Stimulated activated CD4-positive, alpha-beta T cell treated with anti-CD3 and anti-CD28 coated beads, Interleukin-1b, Interleukin-23, amount 100 ng/mL, for 4 hours (primary cell): ENCODE results near the gene PHACTR3.
"Not testable (repeated sequence)": the region's sequence is repeated elsewhere in the genome, so short reads cannot be mapped to it uniquely, and the experiment has no call there.

ENCODE experiments used
- DNase-seq, 2 donors: peaks; one replicate each; pipeline ENCODE4 v3.0.0-alpha.2; 2020; ENCODE audit warnings: low read depth in 2 of 2

The PHACTR3 gene

DNA sequence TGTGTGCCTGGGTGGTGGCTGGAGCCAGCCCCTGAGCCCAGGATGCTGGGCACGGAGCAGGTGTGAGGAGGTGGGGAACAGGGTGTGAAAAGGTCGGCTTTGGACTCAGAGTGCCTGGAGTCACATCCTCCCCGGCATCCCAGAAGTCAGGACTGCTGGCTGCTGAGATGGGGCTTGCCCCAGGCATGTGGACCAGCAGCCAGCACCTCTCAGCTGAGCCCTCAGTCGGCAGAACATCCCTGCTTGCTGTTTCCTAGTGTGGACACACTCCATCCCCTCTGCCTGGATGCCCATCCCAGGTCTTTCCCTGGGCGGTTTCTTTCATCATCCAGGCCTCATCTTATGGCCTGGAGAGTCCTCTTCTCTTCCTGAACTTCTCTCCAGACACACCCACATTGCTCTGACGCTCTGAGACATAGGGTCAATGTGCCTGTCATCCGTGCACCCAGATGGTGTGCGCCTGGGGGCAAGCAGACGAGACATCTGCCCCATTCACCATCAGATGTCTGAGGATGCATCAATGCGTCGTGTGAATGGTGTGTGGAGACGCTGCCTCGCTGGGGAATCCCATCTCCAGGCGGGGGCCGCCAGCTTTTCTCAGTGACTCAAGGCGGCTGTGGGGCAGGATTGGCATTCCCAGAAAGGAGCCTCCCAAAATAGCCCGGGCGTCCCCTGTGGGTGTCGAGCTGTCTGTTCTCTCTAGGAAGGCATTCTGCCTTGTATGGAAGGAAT is 224.9 kb downstream of the PHACTR3 start:
- DNase-seq, result no peak

DNA sequence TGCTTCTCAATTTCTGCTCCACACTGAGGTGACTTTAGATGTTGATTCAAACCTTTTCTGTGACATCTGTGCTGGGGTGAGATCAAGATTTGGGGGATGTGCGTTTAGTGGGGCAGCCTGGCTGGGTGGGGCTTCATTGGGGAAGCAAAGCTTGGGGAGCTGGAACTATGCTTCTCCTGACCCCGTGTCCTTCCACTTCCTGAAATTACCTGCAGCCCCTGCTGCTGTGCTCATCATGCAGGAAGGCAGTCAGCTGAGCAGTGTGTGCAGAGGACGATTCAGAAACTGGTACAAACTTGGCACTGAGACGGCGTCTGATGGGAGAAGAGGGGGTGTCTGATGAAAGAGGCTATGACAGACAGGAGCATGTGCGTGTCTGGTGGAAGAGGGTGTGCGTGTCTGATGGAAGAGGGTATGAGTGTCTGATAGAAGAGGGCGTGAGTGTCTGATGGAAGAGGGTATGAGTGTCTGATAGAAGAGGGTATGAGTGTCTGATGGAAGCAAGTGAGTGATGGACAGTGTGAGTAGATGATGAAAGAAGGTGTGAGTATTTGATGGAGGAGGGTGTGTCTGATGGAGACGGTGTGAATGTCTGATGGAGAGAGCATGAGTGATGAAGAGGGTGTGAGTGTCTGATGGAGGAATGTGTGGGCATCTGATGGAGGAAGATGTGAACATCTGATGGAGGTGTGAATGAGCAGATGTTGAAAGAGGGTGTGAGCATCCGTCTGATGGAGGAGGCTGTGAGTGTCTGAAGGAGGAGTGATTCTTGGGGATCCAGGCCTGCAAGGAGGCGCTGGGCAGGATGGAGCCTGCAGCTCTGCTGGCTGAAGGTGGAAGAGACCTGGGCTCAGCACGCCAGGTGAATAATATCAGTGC is 225.7 kb downstream of the PHACTR3 start:
- no peak for DNase-seq

DNA sequence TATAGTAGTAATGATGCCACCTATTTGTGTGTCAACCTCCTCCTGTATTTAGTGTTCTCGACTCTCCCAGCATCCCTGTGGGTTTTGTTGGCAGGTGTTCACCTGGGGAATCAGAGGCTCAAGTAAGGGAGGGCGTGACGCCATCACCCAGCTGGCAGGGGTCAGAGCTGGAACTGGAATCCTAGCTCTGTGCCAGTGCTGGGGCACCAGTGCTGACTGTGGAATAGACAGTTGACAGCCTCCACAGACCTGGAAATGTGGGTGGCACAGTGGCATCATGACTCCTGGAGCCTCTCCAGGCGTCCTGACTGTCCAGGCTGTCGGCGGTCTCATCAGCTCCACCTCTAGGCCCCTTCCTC is 226.3 kb downstream of the PHACTR3 start:
- no peak for DNase-seq

DNA sequence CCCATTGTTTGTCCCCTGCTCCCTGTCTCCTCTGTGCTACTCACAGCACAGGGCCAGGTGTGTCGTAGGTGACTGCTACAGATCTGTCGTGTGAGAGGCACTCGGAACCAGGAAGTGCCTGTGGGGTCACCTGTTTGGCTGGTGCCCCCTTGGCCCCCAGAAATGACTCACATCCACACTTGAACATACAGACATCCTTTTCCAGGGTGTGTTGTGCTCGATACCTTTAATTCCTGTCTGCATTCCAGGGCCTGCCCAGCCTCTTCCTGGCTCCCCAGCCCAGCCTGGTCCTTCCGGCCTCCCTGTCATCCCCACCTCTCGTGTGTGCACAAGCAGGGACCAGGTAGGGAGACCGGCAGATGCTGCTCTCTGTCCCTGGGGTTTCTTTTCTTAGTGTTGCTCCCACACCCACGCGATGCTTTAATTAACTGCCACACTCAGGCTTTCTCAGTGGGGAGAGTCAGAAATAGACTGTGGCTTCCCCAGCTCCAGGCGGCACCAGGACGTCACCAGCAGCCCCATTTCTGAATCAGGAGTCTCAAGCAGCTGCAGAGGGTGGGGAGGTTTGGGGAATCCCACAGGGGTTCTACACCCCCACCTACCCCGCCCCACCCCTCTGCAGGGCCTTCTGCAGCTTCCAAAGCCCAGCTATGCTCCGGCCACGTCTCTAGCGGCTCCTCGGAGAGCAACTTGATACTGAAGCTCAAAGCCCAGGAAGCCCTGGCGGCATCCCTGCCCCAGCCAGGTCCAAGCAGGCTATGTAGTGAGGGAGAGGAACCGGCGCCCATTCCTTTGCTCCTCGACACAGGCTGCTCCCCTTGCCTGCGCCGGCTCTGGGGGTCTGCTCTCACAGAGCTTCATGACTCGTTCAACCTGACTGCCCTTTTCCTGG is 226.9 kb downstream of the PHACTR3 start:
- DNase-seq, result no peak

DNA sequence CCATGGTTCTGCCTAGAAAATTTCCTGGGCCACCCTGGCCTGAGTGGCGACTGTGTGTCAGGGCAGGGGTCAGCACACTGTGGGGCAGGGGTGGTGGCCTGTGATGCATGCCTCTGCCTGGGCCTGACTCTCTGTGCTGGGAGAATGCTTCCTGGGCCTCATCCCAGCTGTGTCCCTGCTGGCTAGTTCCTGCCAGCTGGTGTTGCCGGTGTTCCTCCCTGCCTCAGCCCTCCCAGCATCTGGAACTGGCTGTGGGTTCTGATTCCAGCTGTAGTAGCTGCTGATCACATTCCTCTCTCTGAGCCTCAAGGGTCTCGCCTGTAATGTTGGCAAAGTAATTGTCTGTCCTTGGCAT is 227.6 kb downstream of the PHACTR3 start:
- no peak for DNase-seq

DNA sequence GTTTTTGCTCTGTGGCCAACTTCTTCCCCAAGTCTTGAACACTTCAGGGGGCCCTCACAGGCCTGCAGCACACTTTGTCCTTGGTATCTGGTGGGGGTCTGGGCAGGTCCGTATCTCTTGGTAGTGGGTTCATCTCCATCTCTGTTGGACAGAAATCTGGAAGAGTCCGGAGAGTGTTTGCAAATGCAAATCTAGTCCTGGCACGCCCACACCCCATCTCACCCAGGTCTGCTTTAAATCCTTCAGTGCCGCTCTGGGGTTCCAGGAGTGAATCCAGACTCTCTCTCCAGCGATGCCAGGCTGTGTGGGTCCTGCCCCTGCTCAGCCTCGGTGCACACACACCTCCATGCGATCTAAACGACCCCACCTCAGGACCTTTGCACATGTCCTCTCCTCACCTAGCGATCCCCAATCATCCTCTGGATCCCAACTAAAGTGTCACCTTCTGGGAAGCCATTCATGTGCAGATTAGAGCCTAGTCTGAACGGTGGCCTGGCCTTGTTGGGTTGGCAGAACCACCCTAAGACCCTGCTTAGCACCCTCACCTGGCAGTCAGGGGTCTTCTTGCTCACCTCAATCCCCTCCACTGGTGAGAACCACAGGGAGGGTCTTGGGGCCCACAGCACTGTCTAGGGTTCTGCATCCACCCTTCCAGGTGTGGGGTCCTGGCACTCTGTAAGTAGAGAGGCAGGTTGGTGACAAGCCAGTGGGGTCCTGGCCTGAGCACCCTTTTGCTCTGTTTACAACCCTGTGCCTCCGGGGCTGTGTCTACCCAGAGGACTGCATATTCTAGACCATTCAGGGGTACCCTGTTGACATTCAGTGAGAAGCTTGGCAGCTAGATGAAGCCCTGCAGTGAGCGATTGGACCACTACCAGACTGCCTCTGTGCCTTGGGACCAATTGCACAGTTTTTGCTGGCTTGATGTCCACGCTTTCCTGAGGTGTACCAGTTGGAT is 228.3 kb downstream of the PHACTR3 start:
- DNase-seq, result no peak

DNA sequence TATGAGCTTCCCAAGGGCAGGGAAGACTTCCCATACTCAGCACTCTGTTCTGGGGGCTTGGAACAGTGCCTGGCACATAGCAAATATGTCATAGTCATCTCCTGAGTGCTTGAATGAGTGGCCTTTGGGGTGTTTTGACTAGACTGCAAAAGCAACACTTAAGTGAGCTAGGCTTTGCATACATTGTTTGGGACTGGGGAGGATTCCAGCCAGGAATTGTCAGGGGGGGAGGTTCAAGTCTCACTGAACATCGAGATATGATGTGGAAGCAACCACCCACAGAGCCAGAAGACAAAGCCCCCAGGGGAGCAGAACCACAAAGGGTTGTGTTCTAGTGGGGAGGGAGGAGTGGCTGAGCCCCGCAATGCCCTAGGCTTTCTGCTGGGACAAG is 230.7 kb downstream of the PHACTR3 start:
- DNase-seq, result no peak

DNA sequence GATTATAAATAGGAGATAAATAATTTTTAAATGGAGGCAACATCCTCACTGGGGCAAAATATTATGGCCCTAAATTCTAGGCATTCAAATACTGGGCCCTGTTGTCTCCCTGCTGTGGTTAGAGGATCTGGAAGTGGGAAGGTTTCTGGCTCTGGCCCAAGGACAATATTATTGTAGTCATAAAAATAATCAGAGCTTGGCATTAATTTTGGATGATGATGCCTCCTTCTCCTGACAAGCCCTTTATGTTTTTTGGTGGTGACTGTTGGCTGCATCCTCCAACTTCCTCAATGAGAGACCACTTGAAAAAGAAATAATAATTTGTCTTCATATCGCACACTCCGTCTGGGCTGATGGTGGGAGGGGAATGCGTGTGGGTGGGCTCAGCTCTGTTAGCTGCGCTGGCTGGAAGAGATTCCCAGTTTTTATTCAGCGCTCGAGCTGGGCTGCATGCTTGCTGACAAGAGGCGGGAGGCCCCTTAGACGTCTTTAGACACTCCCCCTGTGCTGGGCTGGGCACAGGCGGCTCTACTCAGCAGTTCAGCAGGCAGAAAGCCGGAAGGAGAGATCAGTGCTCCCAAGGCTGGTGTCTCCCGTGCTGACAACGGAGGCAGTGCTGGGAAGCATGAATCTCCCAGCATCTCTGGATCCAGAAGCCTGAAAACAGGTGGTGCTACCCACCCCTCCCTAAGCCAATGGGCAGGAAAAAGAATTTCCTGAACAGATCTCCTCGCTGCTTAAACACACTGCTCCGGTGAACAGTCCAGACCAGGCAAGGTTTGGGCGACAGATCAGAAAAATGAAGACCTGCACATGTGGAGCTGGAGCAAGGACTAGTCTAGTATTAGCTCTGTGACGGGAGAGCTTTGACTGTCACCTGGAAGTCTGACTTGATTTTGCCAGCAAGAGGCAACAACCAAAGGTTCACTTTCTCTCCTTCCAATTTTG is 231.4 kb downstream of the PHACTR3 start:
- DNase-seq, result no peak

DNA sequence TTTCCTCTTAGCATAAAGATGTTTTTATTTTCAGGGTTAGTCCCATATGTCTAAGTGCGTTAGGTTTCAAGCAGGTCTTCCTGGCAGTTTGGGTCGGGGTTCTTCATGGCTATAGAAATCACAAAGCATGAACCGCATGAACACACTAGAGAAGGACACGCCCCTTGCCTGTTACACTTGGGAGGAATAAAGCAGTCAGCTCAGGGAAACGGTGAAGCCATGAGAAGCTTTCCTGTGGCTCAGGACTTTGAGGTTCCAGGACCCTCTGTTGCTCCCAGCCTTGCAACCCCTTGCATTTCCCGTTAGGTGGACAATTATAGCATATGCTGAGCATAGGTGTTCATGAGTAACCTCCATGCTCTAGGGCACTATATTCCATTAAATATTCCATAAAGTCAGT is 232.4 kb downstream of the PHACTR3 start:
- no peak for DNase-seq

DNA sequence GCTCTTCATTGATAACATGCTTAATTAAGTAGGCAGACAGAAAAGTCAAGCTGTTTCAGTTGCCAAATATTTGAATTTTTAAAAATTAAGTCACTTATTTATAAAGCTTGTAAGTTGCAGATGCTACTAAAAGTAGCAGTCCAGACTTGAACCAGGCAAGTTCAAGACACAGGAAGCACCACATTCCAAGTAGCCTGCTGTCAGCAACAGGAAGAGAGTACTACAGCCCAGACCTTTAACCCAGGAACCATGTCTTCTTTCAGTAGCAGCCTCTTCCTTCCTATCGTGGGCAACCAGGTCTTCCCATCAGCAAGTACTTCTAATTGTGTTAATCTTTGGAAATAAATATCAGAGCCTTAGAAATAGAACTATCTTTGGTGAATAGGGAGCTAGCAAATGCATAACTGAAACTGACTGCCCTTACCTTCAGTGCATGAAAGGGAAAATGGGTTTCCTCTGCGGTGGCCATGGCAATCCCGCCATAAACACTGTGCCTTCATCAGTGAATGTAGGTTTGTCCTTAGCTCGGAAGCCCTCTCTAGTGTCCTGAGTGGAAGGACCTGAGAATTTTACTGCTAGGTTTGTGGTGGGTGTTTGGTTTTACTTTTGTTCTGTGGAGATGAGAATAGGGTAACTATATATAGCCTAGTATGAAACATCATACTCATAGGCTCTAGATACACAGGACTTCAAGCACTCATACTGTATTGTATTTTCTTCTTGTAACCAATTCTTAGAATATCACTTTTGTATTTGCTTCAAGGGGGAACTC is 233.5 kb downstream of the PHACTR3 start:
- DNase-seq, result no peak

DNA sequence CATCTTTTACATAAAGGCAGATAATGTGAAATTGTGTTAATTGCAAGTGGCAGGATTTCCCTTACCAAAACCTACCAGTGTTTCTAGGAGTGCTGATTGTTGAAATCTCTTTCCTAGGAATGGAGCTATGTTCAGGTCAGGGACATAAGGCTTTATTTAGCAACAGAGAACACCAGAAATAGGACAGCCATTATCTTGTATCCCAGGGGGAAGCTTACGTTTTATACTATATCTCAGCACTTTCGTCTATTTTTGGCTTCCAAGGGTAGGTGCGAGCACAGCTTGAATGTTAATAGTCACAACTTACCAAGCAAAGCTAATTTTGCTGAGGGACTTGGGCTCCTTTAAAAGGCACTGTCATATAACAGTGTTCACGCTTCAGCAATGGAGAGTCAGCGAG is 235.1 kb downstream of the PHACTR3 start:
- DNase-seq, result no peak

DNA sequence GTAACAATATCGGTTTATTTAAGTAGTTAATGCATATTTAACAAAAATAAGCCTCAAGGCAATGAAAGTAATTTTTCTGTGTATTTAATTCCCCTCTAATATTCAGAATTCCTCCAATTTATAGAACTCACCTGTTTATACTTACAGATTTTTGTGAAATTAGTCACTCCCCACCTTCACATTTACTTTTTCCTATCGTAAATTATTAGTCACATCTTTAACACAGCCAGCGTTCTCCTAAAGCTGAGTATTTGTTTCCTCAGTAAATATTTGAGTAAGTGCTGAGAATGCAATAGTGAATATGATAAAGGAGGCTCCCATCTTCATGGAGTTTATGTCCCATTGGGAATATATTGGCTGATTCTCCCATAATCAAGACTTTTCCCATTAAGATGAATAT is 241.1 kb downstream of the PHACTR3 start:
- no peak for DNase-seq

DNA sequence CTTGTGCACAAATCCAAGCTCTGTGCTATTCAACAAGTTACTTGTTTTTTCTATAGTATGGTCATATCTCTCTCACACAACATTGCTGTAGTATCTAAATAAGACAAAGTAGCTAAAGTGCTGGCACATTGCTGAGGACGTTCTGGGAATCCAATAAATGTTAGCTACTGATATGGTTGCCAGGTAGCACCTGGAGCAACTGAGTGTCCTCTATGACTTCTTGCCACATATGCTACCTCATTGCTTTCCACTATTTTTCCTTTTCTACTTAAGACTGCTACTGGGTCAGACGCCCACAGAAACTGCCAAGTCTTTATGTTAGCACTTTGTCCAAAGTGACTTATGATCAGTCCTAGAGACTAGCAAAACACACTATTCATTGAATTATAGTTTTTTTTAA is 243.8 kb downstream of the PHACTR3 start:
- no peak for DNase-seq

DNA sequence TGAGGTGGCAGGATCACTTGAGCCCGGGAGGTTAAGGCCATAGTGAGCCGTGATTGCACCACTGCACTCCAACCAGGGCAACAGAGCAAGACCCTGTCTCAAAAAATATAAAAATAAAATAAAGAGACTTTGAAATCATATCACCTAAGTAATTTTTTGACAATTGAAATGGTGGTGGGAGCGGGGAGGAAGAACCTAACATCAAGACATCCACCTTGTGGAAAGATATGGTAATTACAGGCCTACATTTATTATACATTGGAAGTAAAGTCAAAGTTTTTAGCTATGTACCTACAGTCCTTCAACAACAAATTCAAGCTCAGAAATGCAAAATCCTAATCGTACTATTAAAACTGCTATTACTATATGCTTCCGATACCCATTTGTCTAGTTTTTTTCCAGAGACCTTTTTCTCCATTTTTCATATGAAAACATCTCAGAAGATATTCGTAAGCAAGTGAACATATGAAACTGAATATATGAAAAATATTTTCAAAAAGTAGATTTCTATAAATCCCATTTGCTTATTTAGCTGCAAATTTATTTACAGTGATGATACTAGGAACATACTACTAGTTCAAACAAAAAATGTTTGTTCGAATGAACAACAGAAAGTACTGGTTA is 245.8 kb downstream of the PHACTR3 start:
- no peak for DNase-seq

DNA sequence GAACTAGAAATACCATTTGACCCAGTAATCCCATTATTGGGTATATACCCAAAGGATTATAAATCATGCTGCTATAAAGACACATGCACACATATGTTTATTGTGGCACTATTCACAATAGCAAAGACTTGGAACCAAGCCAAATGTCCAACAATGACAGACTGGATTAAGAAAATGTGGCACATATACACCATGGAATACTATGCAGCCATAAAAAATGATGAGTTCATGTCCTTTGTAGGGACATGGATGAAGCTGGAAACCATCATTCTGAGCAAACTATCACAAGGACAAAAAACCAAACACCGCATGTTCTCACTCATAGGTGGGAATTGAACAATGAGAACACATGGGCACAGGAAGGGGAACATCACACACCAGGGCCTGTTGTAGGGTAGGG is 252.2 kb downstream of the PHACTR3 start:
- not testable (repeated sequence) for DNase-seq

DNA sequence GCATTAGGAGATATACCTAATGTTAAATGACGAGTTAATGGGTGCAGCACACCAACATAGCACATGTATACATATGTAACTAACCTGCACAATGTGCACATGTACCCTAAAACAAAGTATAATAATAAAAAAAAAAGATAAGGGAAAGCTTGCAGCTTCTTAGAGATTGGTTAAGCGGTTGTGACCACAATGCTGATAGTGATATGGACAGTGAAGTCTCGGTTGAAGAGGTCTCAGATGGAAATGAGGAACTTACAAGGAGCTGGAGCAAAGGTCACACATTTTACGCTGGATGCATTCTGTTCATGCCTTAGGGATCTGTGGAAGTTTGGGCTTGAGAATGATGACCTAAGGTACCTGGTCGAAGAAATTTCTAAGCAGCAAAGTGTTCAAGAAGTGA is 252.6 kb downstream of the PHACTR3 start:
- DNase-seq, result not testable (repeated sequence)

DNA sequence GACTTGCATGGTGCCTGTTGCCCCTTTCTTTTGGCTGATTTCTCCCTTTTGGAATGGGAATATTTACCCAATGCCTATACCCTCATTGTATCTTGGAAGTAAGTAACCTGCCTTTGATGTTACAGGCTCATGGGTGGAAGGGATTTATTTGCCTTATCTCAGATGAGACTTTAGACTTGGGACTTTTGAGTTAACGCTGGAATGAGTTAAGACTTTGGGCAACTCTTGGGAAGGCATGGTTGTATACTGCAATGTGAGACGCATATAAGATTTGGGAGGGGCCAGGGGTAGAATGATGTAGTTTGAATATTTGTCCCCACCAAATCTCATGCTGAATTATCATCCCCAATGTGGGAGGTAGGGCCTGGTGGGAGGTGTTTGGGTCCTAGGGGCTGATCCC is 253.6 kb downstream of the PHACTR3 start:
- no peak for DNase-seq

DNA sequence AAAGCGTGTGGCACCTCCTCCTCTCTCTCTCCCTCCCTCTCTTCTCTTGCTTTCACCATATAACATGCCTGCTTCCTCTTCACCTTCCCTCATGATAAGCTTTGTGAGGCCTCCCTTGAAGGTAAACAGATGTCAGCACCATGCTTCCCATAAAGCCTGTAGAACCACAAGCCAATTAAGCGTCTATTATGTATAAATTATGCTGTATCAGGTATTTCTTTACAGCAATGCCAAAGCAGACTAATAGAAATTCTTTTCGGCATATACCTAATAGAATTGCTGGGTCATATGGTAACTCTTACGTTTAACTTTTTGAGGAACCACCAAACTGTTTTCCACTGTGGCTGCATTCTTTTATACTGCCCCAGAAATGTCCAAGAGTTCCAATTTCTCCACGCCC is 254.1 kb downstream of the PHACTR3 start:
- DNase-seq, result no peak

DNA sequence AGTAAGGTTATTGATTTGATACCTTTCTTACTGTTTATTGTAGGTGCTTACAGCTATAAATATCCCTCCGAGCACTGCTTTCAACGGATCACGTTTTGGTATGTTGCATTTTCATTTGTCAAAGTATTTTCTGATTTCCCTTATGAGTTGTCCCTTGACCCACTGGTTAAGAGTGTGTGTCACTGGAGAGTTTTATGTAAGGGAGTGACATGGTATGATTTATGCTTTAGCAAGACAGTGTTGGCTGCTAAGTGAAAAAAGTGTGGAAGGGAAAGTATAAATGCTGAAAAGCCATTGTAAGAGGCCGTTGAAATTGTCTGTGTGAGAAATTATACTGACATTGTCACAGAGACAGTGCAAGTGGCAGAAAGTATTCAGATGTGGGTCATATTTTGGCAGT is 257.1 kb downstream of the PHACTR3 start:
- no peak for DNase-seq
